WTC11 (cell line): ENCODE data around the gene PTP4A2. TPM values are rescaled to one million over a fixed set of nuclear protein-coding genes. Genes with fewer than 3 reads are reported as not detected.

ENCODE experiments used
- ATAC-seq: fragments of 200-7000 bp; cut with Tn5 transposase; 2 replicates; pipeline ENCODE4 v1.10.0; 2021; ENCODE audit warnings: mild to moderate bottlenecking, moderate library complexity
- CTCF ChIA-PET: fragments of 300-600 bp; sonication (Branson Sonifier 250); formaldehyde crosslinking; loops from one replicate; lab custom pipeline; 2021; ENCODE audit warnings: antibody characterized with exemption; lab: Charles Lee
- POLR2A ChIA-PET: fragments of 350-600 bp; sonication (Branson Sonifier 250); formaldehyde crosslinking; loops from one replicate; lab custom pipeline; 2021; ENCODE audit warnings: antibody characterized with exemption; lab: Charles Lee
- DNase-seq: peaks from one replicate; pipeline ENCODE4 v3.0.0; 2021; ENCODE audit warnings: low spot score
- H3K27ac Mint-ChIP-seq: 2 replicates; pipeline ENCODE4 v1.8.0; 2021; ENCODE audit warnings: mixed read lengths
- H3K27me3 Mint-ChIP-seq: 2 replicates; pipeline ENCODE4 v1.8.0; 2021; ENCODE audit warnings: low read depth, mild to moderate bottlenecking, moderate library complexity, mixed read lengths
- H3K36me3 Mint-ChIP-seq: 2 replicates; pipeline ENCODE4 v1.8.0; 2021; ENCODE audit warnings: mixed read lengths
- H3K4me1 Mint-ChIP-seq: 2 replicates; pipeline ENCODE4 v1.8.0; 2022; ENCODE audit warnings: mixed read lengths
- H3K4me3 Mint-ChIP-seq: 2 replicates; pipeline ENCODE4 v1.8.0; 2021; ENCODE audit warnings: mild to moderate bottlenecking, moderate library complexity, mixed read lengths
- H3K9me3 Mint-ChIP-seq: 2 replicates; pipeline ENCODE4 v1.8.0; 2021; ENCODE audit warnings: mixed read lengths
- ATF1 ChIP-seq: sonication (generic); formaldehyde crosslinking; IDR thresholded peaks from 2 replicates; pipeline ENCODE4 v1.8.1; 2023; ENCODE audit warnings: mild to moderate bottlenecking, moderate library complexity, missing genetic modification reagents
- ATF2 ChIP-seq: sonication (generic); formaldehyde crosslinking; IDR thresholded peaks from 2 replicates; pipeline ENCODE4 v1.8.1; 2022; ENCODE audit warnings: low read depth, missing genetic modification reagents, borderline replicate concordance
- ATF3 ChIP-seq: sonication (generic); formaldehyde crosslinking; conservative IDR thresholded peaks from 2 replicates; pipeline ENCODE4 v1.8.1; 2022; ENCODE audit warnings: mild to moderate bottlenecking, missing genetic modification reagents
- CBFB ChIP-seq: sonication (generic); formaldehyde crosslinking; IDR thresholded peaks from 2 replicates; pipeline ENCODE4 v1.8.1; 2022; ENCODE audit warnings: mild to moderate bottlenecking, low read depth, missing genetic modification reagents
- CTCF ChIP-seq: fragments of 200-600 bp; IDR thresholded peaks from 2 replicates; pipeline ENCODE4 v1.8.0; 2022; ENCODE audit warnings: antibody characterized with exemption
- ESRRA ChIP-seq: sonication (generic); formaldehyde crosslinking; IDR thresholded peaks from 2 replicates; pipeline ENCODE4 v1.8.1; 2022; ENCODE audit warnings: mild to moderate bottlenecking, missing genetic modification reagents, borderline replicate concordance
- GABPB1 ChIP-seq: sonication (generic); formaldehyde crosslinking; IDR thresholded peaks from 2 replicates; pipeline ENCODE4 v1.8.1; 2023; ENCODE audit warnings: mild to moderate bottlenecking, missing genetic modification reagents
- GRHL2 ChIP-seq: fragments of 250-450 bp; sonication (Bioruptor Pico); IDR thresholded peaks from 2 replicates; pipeline ENCODE4 v1.8.0; 2022; ENCODE audit warnings: mild to moderate bottlenecking, moderate library complexity; ENCODE audit not compliant: insufficient replicate concordance, severe bottlenecking
- IRF2 ChIP-seq: sonication (generic); formaldehyde crosslinking; IDR thresholded peaks from 2 replicates; pipeline ENCODE4 v1.8.0; 2022; ENCODE audit warnings: low read depth, missing genetic modification reagents, borderline replicate concordance
- JAZF1 ChIP-seq: fragments of 250-450 bp; sonication (Bioruptor Pico); IDR thresholded peaks from 2 replicates; pipeline ENCODE4 v1.9.0; 2021; ENCODE audit warnings: moderate library complexity, mild to moderate bottlenecking, inconsistent platforms
- KAT7 ChIP-seq: sonication (generic); formaldehyde crosslinking; IDR thresholded peaks from 2 replicates; pipeline ENCODE4 v1.8.1; 2023; ENCODE audit warnings: missing genetic modification reagents, mild to moderate bottlenecking, borderline replicate concordance
- MAX ChIP-seq: sonication (generic); formaldehyde crosslinking; IDR thresholded peaks from 2 replicates; pipeline ENCODE4 v1.8.0; 2022; ENCODE audit warnings: mild to moderate bottlenecking, missing genetic modification reagents
- MXD4 ChIP-seq: fragments of 250-450 bp; sonication (Bioruptor Pico); IDR thresholded peaks from 2 replicates; pipeline ENCODE4 v1.8.0; 2021; ENCODE audit warnings: mild to moderate bottlenecking, moderate library complexity, borderline replicate concordance
- NFYB ChIP-seq: sonication (generic); formaldehyde crosslinking; conservative IDR thresholded peaks from 2 replicates; pipeline ENCODE4 v1.8.0; 2022; ENCODE audit warnings: low read depth, missing genetic modification reagents
- PRRX2 ChIP-seq: fragments of 250-450 bp; sonication (Bioruptor Pico); IDR thresholded peaks from 2 replicates; pipeline ENCODE4 v1.8.0; 2021; ENCODE audit warnings: mild to moderate bottlenecking
- RORB ChIP-seq: fragments of 250-450 bp; sonication (Bioruptor Pico); IDR thresholded peaks from 2 replicates; pipeline ENCODE4 v1.9.0; 2021; ENCODE audit warnings: mild to moderate bottlenecking
- SMAD4 ChIP-seq: sonication (generic); formaldehyde crosslinking; IDR thresholded peaks from 2 replicates; pipeline ENCODE4 v1.8.0; 2022; ENCODE audit warnings: mild to moderate bottlenecking, missing genetic modification reagents
- TEAD1 ChIP-seq: sonication (generic); formaldehyde crosslinking; IDR thresholded peaks from 2 replicates; pipeline ENCODE4 v1.8.0; 2022; ENCODE audit warnings: mild to moderate bottlenecking, missing genetic modification reagents
- USF1 ChIP-seq: sonication (generic); formaldehyde crosslinking; IDR thresholded peaks from 2 replicates; pipeline ENCODE4 v1.8.0; 2022; ENCODE audit warnings: mild to moderate bottlenecking, missing genetic modification reagents
- ZMAT4 ChIP-seq: fragments of 250-450 bp; sonication (Bioruptor Pico); IDR thresholded peaks from 2 replicates; pipeline ENCODE4 v1.9.0; 2021; ENCODE audit warnings: mild to moderate bottlenecking
- ZNF121 ChIP-seq: sonication (generic); formaldehyde crosslinking; IDR thresholded peaks from 2 replicates; pipeline ENCODE4 v1.8.0; 2023; ENCODE audit warnings: missing genetic modification reagents
- ZNF138 ChIP-seq: sonication (generic); formaldehyde crosslinking; conservative IDR thresholded peaks from 2 replicates; pipeline ENCODE4 v1.8.1; 2022; ENCODE audit warnings: mild to moderate bottlenecking, moderate library complexity, missing genetic modification reagents
- ZNF263 ChIP-seq: sonication (generic); formaldehyde crosslinking; IDR thresholded peaks from 2 replicates; pipeline ENCODE4 v1.8.1; 2022; ENCODE audit warnings: low read depth, mild to moderate bottlenecking, moderate library complexity, missing genetic modification reagents
- ZNF423 ChIP-seq: fragments of 250-450 bp; sonication (Bioruptor Pico); IDR thresholded peaks from 2 replicates; pipeline ENCODE4 v2.1.2; 2022; ENCODE audit warnings: mild to moderate bottlenecking, moderate library complexity
- total RNA-seq: library from RNA; stranded (reverse); gene quantifications from 3 replicates; pipeline ENCODE4 v1.2.3, GENCODE V29; 2021
- TF ChIP-seq, protein P1 (sequence below): fragments of 250-450 bp; sonication (Bioruptor Pico); IDR thresholded peaks from 2 replicates; pipeline ENCODE4 v1.8.0; 2021; ENCODE audit warnings: mild to moderate bottlenecking
- TF ChIP-seq, protein P2 (sequence below): fragments of 250-450 bp; sonication (Bioruptor Pico); IDR thresholded peaks from 2 replicates; pipeline ENCODE4 v1.9.0; 2021; ENCODE audit warnings: mild to moderate bottlenecking, borderline replicate concordance

The PTP4A2 gene
- total RNA-seq, 1 experiment from 2014 or later: 172 TPM

GRCh38 chr1:31952825-31953220 lies 14.7 kb upstream of the PTP4A2 start:
- DNase-seq: no peak

GRCh38 chr1:31951276-31951675 lies 13.1 kb upstream of the PTP4A2 start:
- DNase-seq: no peak
- Mint-ChIP-seq H3K36me3 (no peaks in the 10 kb centered on the region), H3K4me3 (no peak overlapping the region), H3K4me1 (peaks cover 35% of the 10 kb centered on the region), H3K27ac (peak overlapping the region; percentile 48; the same call in 1 of the 2 replicates), H3K9me3 (no peaks in the 10 kb centered on the region), H3K27me3 (no peaks in the 10 kb centered on the region)
- CTCF ChIA-PET: interaction anchor here (1.5 to 5.3 kb wide), 2 partner anchors 10 to 14 kb away, joined by 5 to 77 read pairs; no protein-coding TSS in a partner anchor
- POLR2A ChIA-PET: interaction anchor here (1.0 to 1.3 kb wide), 2 partner anchors 9 to 11 kb away, joined by 3 read pairs; no protein-coding TSS in a partner anchor
- ATAC-seq: no peak
- TF ChIP-seq MAX (CRISPR knock-in tag): no peak
- TF ChIP-seq ZNF263 (CRISPR knock-in tag): no peak
- TF ChIP-seq ESRRA: no peak
- TF ChIP-seq ZNF138 (CRISPR knock-in tag): no peak
- TF ChIP-seq ATF2 (CRISPR knock-in tag): no peak
- TF ChIP-seq, protein P1, sequence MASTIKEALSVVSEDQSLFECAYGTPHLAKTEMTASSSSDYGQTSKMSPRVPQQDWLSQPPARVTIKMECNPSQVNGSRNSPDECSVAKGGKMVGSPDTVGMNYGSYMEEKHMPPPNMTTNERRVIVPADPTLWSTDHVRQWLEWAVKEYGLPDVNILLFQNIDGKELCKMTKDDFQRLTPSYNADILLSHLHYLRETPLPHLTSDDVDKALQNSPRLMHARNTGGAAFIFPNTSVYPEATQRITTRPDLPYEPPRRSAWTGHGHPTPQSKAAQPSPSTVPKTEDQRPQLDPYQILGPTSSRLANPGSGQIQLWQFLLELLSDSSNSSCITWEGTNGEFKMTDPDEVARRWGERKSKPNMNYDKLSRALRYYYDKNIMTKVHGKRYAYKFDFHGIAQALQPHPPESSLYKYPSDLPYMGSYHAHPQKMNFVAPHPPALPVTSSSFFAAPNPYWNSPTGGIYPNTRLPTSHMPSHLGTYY (CRISPR knock-in tag): no peak
- TF ChIP-seq CTCF: no peak
- no peak for TF ChIP-seq CBFB (CRISPR knock-in tag)

More at GRCh38 chr1:31952825-31953220, 14.7 kb upstream of the PTP4A2 start:
- POLR2A ChIA-PET: interaction anchor here (1.2 to 1.5 kb wide), 3 partner anchors 8 to 14 kb away, joined by 6 to 7 read pairs (median 6); partner anchors contain the start of gene PTP4A2
- Mint-ChIP-seq H3K27me3 (peaks cover 2% of the 10 kb centered on the region; the same call in 1 of the 2 replicates), H3K4me3 (no peak overlapping the region), H3K27ac (peak overlapping the region; percentile 48), H3K4me1 (peaks cover 39% of the 10 kb centered on the region), H3K9me3 (no peaks in the 10 kb centered on the region), H3K36me3 (no peaks in the 10 kb centered on the region)
- ATAC-seq: no peak
- no peak for TF ChIP-seq IRF2 (CRISPR knock-in tag)
- no peak for TF ChIP-seq USF1 (CRISPR knock-in tag)
- no peak for TF ChIP-seq ZNF423 (CRISPR knock-in tag)
- no peak for TF ChIP-seq ATF3
- TF ChIP-seq NFYB (CRISPR knock-in tag): no peak
- TF ChIP-seq GRHL2 (CRISPR knock-in tag): no peak
- TF ChIP-seq, protein P2, sequence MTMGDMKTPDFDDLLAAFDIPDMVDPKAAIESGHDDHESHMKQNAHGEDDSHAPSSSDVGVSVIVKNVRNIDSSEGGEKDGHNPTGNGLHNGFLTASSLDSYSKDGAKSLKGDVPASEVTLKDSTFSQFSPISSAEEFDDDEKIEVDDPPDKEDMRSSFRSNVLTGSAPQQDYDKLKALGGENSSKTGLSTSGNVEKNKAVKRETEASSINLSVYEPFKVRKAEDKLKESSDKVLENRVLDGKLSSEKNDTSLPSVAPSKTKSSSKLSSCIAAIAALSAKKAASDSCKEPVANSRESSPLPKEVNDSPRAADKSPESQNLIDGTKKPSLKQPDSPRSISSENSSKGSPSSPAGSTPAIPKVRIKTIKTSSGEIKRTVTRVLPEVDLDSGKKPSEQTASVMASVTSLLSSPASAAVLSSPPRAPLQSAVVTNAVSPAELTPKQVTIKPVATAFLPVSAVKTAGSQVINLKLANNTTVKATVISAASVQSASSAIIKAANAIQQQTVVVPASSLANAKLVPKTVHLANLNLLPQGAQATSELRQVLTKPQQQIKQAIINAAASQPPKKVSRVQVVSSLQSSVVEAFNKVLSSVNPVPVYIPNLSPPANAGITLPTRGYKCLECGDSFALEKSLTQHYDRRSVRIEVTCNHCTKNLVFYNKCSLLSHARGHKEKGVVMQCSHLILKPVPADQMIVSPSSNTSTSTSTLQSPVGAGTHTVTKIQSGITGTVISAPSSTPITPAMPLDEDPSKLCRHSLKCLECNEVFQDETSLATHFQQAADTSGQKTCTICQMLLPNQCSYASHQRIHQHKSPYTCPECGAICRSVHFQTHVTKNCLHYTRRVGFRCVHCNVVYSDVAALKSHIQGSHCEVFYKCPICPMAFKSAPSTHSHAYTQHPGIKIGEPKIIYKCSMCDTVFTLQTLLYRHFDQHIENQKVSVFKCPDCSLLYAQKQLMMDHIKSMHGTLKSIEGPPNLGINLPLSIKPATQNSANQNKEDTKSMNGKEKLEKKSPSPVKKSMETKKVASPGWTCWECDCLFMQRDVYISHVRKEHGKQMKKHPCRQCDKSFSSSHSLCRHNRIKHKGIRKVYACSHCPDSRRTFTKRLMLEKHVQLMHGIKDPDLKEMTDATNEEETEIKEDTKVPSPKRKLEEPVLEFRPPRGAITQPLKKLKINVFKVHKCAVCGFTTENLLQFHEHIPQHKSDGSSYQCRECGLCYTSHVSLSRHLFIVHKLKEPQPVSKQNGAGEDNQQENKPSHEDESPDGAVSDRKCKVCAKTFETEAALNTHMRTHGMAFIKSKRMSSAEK: no peak
- no peak for TF ChIP-seq TEAD1 (CRISPR knock-in tag)
- TF ChIP-seq GABPB1 (CRISPR knock-in tag): no peak
- no peak for TF ChIP-seq SMAD4
- no peak for TF ChIP-seq ATF1
- no peak for TF ChIP-seq JAZF1 (CRISPR knock-in tag)
- TF ChIP-seq RORB (CRISPR knock-in tag): no peak
- no peak for TF ChIP-seq KAT7 (CRISPR knock-in tag)
- TF ChIP-seq CBFB (CRISPR knock-in tag): no peak
- TF ChIP-seq ZNF121: no peak
- TF ChIP-seq PRRX2 (CRISPR knock-in tag): no peak
- TF ChIP-seq ZMAT4 (CRISPR knock-in tag): no peak
- no peak for TF ChIP-seq MXD4 (CRISPR knock-in tag)
- TF ChIP-seq, protein P1 (CRISPR knock-in tag): no peak
- CTCF ChIA-PET: interaction anchor here (1.1 to 5.3 kb wide), 6 partner anchors 12 to 296 kb away, joined by 3 to 77 read pairs (median 6); partner anchors contain the start of genes PTP4A2 and SPOCD1
